Coronary artery (tissue), 2 donors: ENCODE measurements around the gene THBS1.

Source experiments
- DNase-seq: peaks from one replicate; pipeline ENCODE4 v3.0.0-alpha.2; 2017; ENCODE audit warnings: low spot score
- H3K27ac ChIP-seq, 2 donors: fragments of 200-600 bp; sonication (generic); one replicate each; pipeline ENCODE4 v1.5.1; 2016 to 2019
- H3K4me3 ChIP-seq: fragments of 200-600 bp; sonication (generic); 2 replicates; pipeline ENCODE4 v1.5.1; 2016; ENCODE audit warnings: mild to moderate bottlenecking, moderate library complexity
- CTCF ChIP-seq: fragments of 200-600 bp; sonication (generic); IDR thresholded peaks from one replicate; pipeline ENCODE4 v1.5.1; 2019; ENCODE audit warnings: antibody characterized with exemption

THBS1 gene

GRCh38 chr15:39580117-39580484, 778 bp upstream of the THBS1 start:
- DNase-seq, result peak; percentile 94

GRCh38 chr15:39581242-39581792, 438 bp downstream of the THBS1 start:
- no peak for DNase-seq
- peak overlapping the region; percentile 86 for H3K4me3 ChIP-seq
- no peak for TF ChIP-seq CTCF
- peak overlapping the region; percentile 85 to 98 for H3K27ac ChIP-seq

More at GRCh38 chr15:39580117-39580484, 778 bp upstream of the THBS1 start:
- H3K4me3 ChIP-seq, result peak overlapping the region; percentile 86
- TF ChIP-seq CTCF, result peak; percentile 94
- H3K27ac ChIP-seq, result peak overlapping the region; percentile 85 to 98

- Histone ChIP-seq H3K4me3 (peak overlapping the region; percentile 86), H3K27ac (peak overlapping the region; percentile 85 to 98)
- no peak for TF ChIP-seq CTCF
- peak; percentile 88 for DNase-seq
Observed at GRCh38 chr15:39581793-39582285, 960 bp downstream of the THBS1 start.

GRCh38 chr15:39582286-39582976, 1.6 kb downstream of the THBS1 start:
- Histone ChIP-seq H3K4me3 (peak overlapping the region; percentile 86), H3K27ac (peak overlapping the region; percentile 85 to 98)
- DNase-seq, result no peak
- no peak for TF ChIP-seq CTCF

GRCh38 chr15:39582977-39583595, 2.2 kb downstream of the THBS1 start:
- TF ChIP-seq CTCF, result no peak
- Histone ChIP-seq H3K4me3 (peak overlapping the region; percentile 86), H3K27ac (peak overlapping the region in 1 of 2 donors; percentile 98)
- no peak for DNase-seq

GRCh38 chr15:39583596-39584265, 2.9 kb downstream of the THBS1 start:
- no peak for DNase-seq
- peak overlapping the region; percentile 86 for H3K4me3 ChIP-seq
- H3K27ac ChIP-seq, result peak overlapping the region in 1 of 2 donors; percentile 98
- TF ChIP-seq CTCF, result no peak
